ENCODE data around the gene TAP1.

Gene TAP1

DNA sequence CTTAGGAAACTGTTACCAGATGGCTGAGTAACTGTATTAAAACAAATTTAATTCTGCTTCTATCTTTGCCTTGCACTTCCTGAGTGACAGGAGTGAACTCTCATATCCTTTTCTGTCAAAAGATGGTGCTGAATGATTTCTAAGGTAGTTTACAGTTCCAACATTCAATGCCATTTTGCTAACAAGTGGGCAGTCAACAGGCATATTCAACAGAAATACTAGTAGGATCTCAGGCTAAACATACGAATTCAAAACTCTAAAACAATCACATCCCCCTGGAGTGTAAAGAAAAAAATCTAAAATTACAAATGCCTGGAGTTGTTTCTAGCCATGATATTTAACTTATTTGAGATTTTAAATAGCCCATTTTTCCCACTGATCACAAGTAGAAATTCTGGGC is 7.2 kb upstream of the TAP1 start:
- DNase-seq (ENCODE audit: low read depth, low spot score): no peak

DNA sequence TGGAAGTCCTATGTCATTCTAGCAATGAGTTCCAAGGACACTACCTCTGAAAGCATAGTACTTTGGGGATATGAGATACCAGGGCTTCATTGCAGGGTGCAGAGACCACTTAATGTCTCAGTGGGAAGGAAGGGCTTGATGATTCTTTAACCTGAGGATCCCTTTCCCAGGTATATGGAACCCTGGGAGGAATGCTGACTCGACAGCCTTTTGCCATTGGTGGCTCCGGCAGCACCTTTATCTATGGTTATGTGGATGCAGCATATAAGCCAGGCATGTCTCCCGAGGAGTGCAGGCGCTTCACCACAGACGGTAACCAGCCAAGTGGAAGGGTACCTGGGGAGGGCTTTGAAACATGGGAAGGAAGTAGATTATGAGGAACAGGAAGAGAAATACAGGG is 4.7 kb upstream of the TAP1 start:
- DNase-seq (ENCODE audit: low read depth, low spot score): no peak

DNA sequence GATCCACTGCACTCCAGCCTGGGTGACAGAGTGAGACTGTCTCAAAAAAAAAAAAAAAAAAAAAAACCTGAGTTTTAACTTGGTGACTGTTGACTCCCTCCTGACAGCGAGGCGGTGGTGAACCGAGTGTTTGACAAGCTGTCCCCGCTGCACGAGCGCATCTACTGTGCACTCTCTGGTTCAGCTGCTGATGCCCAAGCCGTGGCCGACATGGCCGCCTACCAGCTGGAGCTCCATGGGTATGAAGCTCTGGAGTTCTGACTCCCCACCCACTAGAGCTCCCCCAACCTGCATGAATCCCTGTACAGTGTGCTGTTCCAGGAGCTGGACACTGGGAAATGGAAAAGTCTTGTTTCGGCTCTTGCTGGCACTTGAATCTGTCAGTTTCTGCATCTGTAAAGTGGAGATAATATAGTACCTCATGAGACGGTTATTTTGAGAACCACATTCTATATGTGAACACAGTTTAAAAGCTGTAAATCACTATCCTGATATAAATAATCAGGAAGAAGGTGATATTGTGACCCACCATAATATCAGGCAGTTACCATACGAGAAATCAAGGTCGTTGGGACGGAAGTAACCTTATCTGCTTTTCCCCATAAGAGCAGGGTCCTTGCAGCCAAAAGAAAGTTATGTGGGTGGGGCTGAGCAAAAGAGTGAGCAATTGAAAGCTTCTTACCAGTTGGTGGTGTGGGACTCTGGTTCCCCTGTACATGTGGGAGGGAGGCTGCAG is 3.8 kb upstream of the TAP1 start:
- DNase-seq (ENCODE audit: low read depth, low spot score): no peak

DNA sequence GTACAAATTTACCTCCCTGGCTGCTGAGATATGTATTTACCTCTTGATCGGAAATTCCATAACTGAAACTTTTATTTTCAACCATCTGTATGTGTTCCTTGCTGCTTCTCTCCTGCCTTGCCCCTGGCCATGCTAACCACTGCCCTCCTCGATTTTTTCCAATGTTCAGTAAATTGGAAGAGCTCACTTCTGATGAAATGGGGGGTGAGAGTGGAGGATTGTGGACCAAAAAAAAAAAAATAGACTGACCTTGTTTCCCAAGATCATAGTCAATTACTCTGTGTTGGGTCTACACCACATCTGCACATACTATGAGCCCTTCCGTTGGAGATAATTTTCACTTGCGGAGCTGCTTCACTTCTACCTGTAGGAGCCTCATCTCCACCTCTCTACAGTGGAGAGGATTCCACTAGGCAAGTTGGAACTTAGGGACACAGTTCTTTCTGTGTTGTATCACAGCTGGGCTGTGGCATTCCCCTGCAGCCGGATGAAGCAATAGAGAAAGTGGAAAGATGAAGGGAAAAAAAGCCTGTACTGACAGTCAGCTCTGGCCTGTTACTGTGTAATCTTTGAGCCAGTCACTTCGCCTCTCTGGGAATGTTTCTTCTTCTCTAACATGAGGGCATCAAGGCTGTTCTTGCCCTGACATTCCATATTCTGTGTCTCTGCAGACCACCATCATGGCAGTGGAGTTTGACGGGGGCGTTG is 2.1 kb upstream of the TAP1 start:
- no peak for DNase-seq (ENCODE audit: low read depth, low spot score)

DNA sequence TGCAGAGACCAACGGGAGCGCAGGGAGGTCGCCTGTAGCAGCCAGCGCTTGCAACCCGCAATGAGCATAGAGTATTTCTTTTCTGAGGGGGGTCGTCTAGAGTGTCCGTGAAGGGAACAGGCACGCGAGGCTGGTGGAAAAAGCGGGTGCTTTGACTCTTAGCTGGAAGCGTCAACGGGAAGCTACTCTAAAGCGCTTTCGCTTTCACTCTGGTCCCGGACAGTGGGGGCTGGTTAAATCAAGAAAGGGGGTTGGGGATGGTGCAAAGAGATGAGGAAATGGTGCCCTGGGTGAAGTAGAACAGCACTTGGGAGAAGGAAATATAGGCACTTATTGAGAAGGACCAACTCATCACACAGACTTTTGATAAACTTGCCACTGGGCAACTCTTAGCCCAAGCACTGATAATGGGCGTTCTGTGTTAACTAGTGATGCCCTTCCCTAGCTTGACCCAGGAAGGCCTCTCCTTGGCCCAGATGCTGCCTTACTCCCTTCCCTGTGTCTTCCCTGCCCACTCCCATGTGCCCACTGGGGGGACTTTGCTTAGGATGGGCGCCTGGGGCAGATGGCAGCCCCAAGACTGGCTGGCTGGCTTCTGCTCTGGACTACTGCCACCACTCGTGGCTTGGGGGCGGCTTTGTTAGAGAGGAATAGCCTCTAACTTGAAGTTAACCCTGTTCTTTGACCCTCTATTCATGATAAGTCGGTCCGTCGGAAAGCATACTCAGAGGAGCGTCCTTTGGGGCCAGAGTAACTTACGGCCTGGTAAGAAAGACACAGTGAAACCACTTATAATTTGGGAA is 1.1 kb upstream of the TAP1 start:
- DNase-seq (ENCODE audit: low read depth, low spot score): no peak

DNA sequence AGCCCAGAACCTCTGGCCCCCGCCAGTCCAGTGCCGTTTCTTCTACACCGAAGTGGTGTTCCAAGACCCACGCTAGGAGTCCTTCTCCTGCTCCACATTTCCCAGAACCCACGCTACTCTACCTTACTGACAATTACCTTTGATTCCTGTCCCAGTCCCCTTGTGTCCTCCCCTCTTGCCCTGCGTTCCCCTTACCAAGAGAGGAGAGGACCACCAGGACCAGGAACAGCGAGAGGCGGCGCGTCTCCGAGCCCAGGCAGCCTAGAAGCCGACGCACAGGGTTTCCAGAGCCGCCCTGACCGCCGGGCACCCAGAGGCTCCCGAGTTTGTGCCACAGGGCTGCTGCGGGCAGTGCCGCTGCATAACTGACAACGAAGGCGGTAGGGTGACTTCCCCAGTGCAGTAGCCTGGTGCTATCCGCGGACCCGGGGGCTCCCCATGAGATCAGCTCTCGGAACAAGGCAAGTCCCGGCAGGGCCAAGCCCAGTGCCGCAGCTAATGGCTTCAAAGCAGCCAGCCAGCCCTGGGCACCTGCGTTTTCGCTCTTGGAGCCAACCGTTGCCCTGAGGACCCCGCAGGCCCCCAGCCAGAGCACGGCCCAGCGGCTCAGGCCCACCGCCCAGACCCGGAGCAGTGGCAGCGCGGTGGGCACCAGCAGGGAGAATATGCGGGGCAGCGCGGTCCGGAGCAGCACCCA is 512 bp downstream of the TAP1 start:
- DNase-seq (ENCODE audit: low read depth, low spot score): peak; percentile 74

DNA sequence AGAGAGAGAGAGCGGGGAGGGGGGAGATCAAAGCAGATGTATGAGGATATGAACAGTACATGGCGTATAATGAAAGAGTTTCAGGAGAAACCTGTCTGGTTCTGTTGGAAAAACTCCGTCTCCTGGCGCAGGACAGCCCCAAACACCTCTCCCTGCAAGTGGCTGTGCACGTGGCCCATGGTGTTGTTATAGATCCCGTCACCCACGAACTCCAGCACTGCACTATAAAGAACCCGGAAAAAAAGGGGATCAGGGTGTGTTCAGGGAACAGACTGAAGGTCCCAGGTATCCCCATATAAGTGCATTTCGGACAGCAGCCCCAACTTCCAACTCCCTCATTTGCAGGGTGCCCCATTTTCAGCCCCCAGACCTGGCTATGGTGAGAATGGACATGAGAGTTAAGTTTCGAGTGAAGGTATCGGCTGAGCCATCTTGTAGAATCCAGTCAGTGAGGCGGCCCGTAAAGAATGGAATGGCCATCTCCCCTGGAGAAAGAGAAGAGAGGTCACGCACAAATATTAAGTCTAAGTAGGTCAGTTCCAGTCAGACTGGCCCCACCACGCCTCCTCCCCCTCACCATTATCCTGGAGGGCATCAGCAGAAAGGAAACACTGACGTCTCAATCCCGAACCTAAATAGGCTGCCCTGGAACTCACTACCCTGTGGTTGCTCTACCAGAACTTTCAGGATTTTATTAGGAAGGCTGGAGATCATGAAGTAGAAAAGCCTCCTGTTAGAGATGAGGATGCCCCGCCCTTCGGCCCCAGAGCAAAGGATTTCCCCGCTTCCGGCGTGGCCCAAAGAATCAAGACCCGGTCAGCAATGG is 1.3 kb downstream of the TAP1 start:
- no peak for DNase-seq (ENCODE audit: low read depth, low spot score)

DNA sequence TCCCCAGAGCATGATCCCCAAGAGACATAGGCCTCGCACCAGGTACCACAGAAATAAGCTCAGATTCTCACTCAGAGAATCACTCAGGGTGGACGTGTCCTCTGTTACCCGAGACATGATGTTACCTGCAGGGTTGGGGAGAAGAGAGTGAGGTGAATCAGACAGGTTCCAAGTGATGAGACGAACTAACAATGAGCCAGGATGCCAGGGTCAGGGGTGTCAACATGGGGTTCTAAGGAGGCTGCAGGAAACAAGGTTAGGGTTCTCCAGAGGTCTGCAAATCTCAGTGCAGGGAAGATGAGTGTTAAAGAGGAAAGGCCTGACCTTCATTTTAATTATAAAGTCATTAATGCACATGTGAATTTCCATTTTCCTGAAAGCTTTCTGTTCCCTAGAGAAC is 2.5 kb downstream of the TAP1 start:
- DNase-seq (ENCODE audit: low read depth, low spot score): no peak

DNA sequence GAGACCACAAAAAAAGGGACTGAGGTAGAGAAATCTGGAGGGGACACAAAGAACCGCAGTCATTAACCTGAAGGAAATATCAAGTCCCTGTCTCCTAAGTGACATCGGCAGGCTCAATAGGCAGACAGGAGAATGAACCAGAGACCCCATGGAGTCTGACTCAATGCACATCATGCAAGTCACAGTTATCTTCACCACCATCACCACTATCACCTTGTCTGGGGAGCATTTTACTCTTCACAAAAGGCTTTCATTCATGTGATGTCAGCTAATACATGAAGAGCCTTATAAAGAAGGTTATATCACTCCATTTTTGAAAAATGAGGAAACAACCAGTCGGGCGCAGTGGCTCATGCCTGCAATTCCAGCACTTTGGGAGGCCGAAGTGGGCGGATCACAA is 4.4 kb downstream of the TAP1 start:
- DNase-seq (ENCODE audit: low read depth, low spot score): no peak

DNA sequence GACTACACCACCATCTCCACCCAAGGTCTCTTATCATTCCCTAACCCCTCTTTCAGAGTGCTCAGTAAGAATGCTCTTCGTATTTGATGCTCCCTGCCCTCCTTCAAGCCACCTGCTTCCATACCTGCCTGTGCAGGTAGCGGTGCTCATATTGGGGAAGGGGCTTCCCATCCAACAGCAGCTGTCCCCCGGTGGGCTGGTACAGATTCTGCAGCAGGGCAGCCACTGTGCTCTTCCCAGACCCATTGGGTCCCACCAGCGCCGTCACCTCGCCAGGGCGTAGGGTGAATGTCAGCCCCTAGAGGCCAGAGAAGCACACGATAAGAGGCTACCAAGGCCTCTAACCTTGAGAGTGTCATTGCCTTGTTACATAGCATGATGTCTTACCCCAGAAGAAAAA is 5.7 kb downstream of the TAP1 start:
- no peak for DNase-seq (ENCODE audit: low read depth, low spot score)

DNA sequence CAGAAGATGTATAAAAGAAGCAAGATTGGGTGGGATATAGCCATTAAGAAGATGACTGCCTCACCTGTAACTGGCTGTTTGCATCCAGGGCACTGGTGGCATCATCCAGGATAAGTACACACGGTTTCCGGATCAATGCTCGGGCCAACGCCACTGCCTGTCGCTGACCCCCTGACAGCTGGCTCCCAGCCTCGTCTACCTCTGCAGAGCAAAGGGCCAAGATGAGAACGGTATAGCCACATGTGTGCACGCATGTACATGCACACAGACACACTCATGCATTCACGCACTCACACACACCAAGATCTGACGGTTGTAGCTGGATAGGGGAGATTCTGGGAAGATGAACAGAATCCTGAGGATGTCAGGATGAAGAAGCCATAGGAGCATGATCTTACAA is 6.5 kb downstream of the TAP1 start:
- DNase-seq (ENCODE audit: low read depth, low spot score): no peak

DNA sequence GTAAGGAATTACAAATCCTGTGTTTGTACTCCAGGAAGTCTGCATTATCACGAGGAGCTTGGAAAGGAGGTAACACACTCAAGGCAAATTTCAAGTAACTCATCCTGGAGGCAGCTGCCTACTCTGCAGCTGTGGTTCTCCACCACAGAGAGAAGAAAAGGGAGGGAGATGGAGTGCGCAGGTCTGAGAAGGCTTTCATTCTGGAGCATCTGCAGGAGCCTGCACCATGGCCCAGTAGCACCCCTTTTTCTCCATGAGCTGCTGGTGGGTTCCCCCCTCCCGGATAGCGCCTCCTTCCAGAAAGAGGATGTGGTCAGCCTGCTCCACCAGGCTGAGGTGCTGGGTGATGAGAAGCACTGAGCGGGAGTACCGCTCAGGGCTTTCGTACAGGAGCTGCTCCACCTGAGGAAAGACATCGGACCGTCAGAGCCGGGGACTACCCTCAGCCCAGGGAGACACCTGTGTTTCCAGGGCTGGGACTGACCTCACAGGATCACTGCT is 8.1 kb downstream of the TAP1 start:
- DNase-seq (ENCODE audit: low read depth, low spot score): no peak

DNA sequence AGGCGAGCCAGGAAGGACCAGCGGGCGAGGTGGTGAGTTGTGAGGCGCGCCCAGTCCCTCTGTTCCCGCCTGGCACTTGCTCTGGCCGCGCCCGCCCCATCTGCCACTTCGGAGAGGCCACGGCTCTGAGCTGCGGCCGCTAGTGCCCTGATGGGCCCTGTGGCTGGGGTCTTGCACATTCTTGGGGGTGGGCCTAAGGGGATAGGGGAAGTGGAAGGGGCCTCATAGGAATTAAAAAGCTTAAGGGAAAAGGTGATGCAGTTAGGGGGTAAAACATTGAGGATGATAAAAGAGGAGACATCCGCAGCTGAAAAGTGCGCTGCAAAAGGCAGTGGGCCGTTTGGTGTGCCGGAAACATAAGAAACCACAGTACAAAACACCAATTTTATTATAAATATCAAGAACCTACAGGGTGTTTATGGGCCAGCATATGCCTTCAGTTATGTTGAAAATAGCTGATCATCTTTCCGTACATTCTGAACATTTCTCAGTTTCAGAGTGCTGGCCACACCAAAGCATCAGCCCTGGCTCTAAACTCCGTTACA is 8.6 kb downstream of the TAP1 start:
- DNase-seq (ENCODE audit: low read depth, low spot score): no peak

DNA sequence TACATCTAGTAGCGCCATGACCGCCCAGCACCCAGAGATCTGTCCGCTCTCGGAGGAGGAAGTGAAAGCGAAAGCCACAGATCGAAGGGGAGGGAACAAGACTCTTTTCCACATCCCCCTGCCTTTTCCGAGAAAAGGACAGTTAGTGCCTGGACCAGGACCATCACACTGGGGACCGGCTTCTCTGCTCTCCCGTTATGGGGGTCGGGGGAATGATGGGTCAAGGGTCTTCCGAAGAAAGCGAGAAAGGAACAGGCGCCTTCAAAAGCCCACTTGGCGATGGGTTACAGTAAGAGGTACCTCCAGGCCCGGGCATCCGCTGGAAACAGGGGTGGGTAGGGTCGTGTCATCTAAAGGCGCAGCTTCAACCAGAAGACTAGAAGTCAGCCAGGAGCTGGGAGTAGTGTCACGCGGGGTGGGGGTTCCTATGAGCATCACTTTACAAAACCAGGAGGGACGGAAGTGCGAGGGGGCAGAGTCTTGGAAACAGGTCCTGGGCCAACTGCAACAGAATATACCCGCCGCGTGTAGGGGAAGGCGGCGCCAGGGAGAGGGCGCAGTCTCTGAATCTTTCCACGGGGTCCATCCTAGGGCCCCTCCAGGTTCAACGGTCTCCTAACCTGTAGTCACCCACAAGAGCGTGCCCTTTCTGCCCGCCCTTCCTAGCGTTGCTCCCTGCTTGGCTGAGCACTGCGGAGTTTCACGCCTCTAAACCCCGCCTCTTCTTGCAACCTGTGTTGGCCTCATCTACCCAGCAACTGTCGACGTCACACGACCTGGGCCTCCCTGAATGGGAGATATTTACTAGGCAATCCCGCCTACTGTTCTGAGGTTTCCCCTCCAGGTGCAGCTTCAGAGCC is 9.3 kb downstream of the TAP1 start, which contains the start of gene PSMB8:
TSS of gene PSMB8 (minus strand) at position 69 of the 860 bp plus-strand sequence. CDS start at position 18, 51 bp downstream.
- peak; percentile 96 for DNase-seq (ENCODE audit: low read depth, low spot score)

DNA sequence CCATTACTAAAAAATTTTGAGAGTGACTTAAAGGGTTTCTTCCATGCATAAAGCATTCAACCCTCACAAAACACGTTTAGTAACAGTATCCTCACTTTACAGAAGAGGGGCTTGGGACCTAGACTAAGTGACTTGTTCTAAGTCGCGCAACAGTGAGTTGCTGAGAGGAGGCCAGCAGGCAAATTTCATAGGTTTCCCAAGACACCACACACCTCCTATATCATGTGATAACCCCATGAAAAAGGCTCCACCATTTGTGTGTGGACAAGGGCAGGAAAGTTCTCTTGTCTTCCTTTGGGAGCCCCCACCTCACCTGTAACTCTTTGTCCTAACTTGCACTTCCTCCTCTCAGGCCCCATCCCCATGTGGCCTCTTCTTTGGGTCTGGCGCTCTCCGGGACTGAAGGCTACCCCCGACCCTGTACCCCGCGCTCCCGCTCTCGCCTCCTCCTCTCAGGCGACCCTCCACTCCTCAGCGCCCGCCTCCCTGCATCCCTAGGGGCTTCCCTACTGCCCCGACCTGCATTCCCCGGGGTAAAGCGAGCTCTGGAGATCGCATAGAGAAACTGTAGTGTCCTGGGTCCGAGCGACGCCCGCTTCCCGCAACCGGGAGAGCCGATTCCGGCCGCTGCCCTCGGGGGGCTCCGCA is 10.0 kb downstream of the TAP1 start:
- no peak for DNase-seq (ENCODE audit: low read depth, low spot score)

DNA sequence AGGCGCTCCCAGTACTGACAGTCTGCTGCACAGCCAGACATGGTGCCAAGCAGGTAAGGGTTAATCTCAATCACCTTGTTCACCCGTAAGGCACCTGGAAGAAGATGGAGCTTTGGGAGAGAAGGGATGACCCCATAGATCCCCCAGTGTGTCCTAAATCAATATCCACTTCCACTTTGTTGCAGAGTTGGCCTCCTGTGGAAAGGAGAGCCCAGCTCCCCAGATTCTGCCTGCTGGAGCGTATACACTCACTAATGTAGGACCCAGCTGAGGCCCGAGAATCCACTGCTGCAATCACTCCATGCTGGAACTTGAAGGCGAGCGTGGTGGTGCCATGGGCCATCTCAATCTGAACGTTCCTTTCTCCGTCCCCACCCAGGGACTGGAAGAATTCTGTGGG is 10.8 kb downstream of the TAP1 start:
- DNase-seq (ENCODE audit: low read depth, low spot score): no peak

DNA sequence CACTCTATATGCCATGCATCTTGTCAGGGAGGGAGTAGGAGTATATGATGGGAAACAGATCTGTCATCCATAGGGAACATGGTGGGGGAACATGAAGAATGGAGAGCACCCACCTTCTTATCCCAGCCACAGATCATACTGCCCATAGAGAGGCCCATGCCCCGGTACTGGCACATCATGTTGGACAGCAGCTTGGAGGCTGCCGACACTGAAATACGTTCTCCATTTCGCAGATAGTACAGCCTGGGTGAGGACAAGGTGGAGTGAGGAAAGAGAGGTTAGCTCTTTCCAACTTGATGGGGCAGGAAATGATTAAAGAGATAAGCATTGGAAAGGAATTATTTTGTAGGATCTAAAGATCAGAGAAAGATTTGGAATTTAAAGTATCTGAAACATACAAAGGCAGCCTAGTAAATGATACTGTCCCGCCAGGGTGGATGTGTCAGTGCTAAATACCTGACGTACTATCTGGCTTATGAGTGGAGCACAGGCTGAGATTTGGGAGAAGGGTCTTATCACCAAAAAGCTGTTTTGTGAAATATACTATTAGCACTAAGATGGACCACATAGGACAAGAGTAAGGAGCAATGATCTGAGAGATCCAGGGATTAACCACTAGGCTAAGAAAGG is 11.4 kb downstream of the TAP1 start:
- no peak for DNase-seq (ENCODE audit: low read depth, low spot score)

DNA sequence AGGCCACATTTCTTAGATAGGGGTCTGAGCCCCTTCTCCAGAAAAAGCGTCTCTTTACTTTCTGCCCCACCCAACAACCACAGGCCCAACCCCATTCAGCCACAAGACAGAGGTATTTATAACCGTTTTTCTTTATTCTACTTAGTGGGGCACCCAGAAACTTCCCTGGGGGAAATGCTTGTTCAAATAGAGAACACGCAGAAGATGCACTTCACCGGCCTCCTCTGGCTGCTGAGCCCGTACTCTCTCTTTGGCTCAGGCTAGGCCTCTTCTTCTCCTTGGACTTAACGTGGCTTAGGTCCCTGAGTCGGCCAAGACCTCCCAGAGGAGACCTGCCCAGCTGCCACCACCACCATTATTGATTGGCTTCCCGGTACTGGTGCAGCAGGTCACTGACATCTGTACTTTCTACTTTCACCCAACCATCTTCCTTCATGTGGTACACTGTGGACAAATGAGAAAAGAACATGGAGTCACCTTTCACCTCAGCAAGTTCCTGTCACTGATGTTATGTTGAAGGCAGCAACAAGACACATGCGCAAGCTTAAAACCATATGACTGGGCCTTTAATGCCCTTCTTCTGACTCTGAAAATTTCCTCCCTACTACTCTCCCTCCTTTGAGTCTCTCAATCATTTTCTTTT is 12.8 kb downstream of the TAP1 start:
- DNase-seq (ENCODE audit: low read depth, low spot score): no peak

All from astrocyte of the hippocampus (primary cell).